HG03045 (cell line): ENCODE measurements around the gene GGCX.
"Not testable (repeated sequence)": the region's sequence is repeated elsewhere in the genome, so short reads cannot be mapped to it uniquely, and the experiment has no call there.

Experiments
- ATAC-seq: cut with Tn5 transposase; IDR thresholded peaks from one replicate; pipeline ENCODE4 v1.9.1; 2021; ENCODE audit warnings: mild to moderate bottlenecking, moderate library complexity; ENCODE audit not compliant: unreplicated experiment

GGCX gene

GRCh38 chr2:85594715-85595300 is 33.5 kb upstream of the GGCX start:
- ATAC-seq: no peak

- ATAC-seq: no peak
These were observed 31.7 kb upstream of the GGCX start for GRCh38 chr2:85593023-85593422.

GRCh38 chr2:85592299-85592698 is 31.0 kb upstream of the GGCX start:
- ATAC-seq: not testable (repeated sequence)

GRCh38 chr2:85591563-85591962 is 30.3 kb upstream of the GGCX start:
- ATAC-seq: no peak

GRCh38 chr2:85590950-85591349 is 29.7 kb upstream of the GGCX start:
- no peak for ATAC-seq

- ATAC-seq: no peak
These were observed 28.9 kb upstream of the GGCX start for GRCh38 chr2:85589982-85590791.

GRCh38 chr2:85589181-85589580 is 27.9 kb upstream of the GGCX start:
- no peak for ATAC-seq

- ATAC-seq: no peak
These were observed 27.4 kb upstream of the GGCX start for GRCh38 chr2:85588645-85589044.

GRCh38 chr2:85588236-85588635 is 26.9 kb upstream of the GGCX start:
- ATAC-seq: no peak

GRCh38 chr2:85585781-85586105 is 24.4 kb upstream of the GGCX start:
- ATAC-seq: no peak

- peak; percentile 43 for ATAC-seq
These were observed 23.8 kb upstream of the GGCX start for GRCh38 chr2:85584857-85585780.

GRCh38 chr2:85584354-85584856 is 23.1 kb upstream of the GGCX start, which contains the start of gene VAMP5:
Gene VAMP5 (plus strand): TSS chr2:85584431. CDS start chr2:85584491, 60 bp downstream.
- ATAC-seq: peak; percentile 53

GRCh38 chr2:85583667-85584353 is 22.5 kb upstream of the GGCX start:
- peak; percentile 2 for ATAC-seq

GRCh38 chr2:85582492-85582891 is 21.2 kb upstream of the GGCX start:
- ATAC-seq: no peak

- no peak for ATAC-seq
These were observed 18.9 kb upstream of the GGCX start for GRCh38 chr2:85580206-85580605.

- ATAC-seq: no peak
These were observed 18.1 kb upstream of the GGCX start for GRCh38 chr2:85579266-85579935.

GRCh38 chr2:85578243-85579180 is 17.2 kb upstream of the GGCX start:
- ATAC-seq: no peak

- ATAC-seq: peak; percentile 61
These were observed 16.3 kb upstream of the GGCX start, which contains the start of gene VAMP8 for GRCh38 chr2:85577386-85578242. Gene VAMP8 (plus strand): TSS chr2:85577586. CDS start chr2:85577647, 61 bp downstream.
